HCT116 (cell line): ENCODE measurements around the gene IL12B. TPM values are rescaled to one million over a fixed set of nuclear protein-coding genes. Genes with fewer than 3 reads are reported as not detected.

Experiments
- ATAC-seq: fragments of 200-7000 bp; cut with Tn5 transposase; 2 replicates; pipeline ENCODE4 v1.9.1; 2020; ENCODE audit warnings: mild to moderate bottlenecking, moderate library complexity
- BruUV-seq: library from RNA; stranded (reverse); fragments of 400-500 nt; replicated peaks from 2 replicates; lab custom pipeline; 2021; lab: Mats Ljungman, UMichigan
- CTCF ChIA-PET: fragments of 300-600 bp; sonication (Branson Sonifier 250); formaldehyde crosslinking; loops from one replicate; lab custom pipeline; 2021; ENCODE audit warnings: antibody characterized with exemption; lab: Charles Lee
- POLR2A ChIA-PET: fragments of 300-600, 350-600 bp; sonication (Branson Sonifier 250); formaldehyde crosslinking; loops from one replicate; lab custom pipeline; 2021; ENCODE audit warnings: antibody characterized with exemption; lab: Charles Lee
- RAD21 ChIA-PET, 2 experiments: fragments of 300-600 bp; sonication (Branson Sonifier 250); formaldehyde crosslinking; loops; one replicate each; lab custom pipeline; 2023; ENCODE audit warnings: low total read pairs in 2 of 2; ENCODE audit not compliant: uncharacterized antibody in 2 of 2, unreplicated experiment in 2 of 2, low non-redundant PET in 1 of 2; lab: Charles Lee
- DNase-seq: peaks from one replicate; pipeline ENCODE4 v3.0.0-alpha.2; 2010; ENCODE audit warnings: low read depth, low spot score
- H2AFZ ChIP-seq: fragments of 200-600 bp; shearing (Covaris generic), sonication (generic); 2 replicates; pipeline ENCODE4 v1.6.1; 2017; ENCODE audit warnings: low read depth, mixed run types, mixed read lengths, antibody characterized with exemption, low read length; ENCODE audit not compliant: poor library complexity, severe bottlenecking
- H3K27ac ChIP-seq: 2 replicates; pipeline ENCODE4 v1.5.1; 2012; ENCODE audit warnings: low read depth, low read length
- H3K27me3 ChIP-seq: fragments of 200-600 bp; sonication (generic); 2 replicates; pipeline ENCODE4 v1.6.1; 2016; ENCODE audit warnings: mixed run types, low read length, mixed read lengths; ENCODE audit not compliant: insufficient read depth
- H3K36me3 ChIP-seq, 2 experiments: fragments of 200-500 bp in 1 of 2; fragments of 200-600 bp in 1 of 2; sonication (Bioruptor generic) in 1 of 2; sonication (generic) in 1 of 2; 2 replicates each; pipeline versions ENCODE4 v1.5.1 to v1.6.1; 2014 to 2016; ENCODE audit warnings: low read length in 2 of 2, inconsistent platforms in 1 of 2, mixed read lengths in 1 of 2, mixed run types in 1 of 2; ENCODE audit not compliant: insufficient read depth in 2 of 2, control insufficient read depth in 1 of 2
- H3K4me1 ChIP-seq, 2 experiments: fragments of 200-600 bp in 1 of 2; sonication (generic) in 1 of 2; 2 replicates each; pipeline versions ENCODE4 v1.5.1 to v1.6.1; 2012 to 2017; ENCODE audit warnings: low read length in 2 of 2, inconsistent platforms in 1 of 2, mild to moderate bottlenecking in 1 of 2, mixed read lengths in 1 of 2, mixed run types in 1 of 2, moderate library complexity in 1 of 2; ENCODE audit not compliant: insufficient read depth in 2 of 2, control insufficient read depth in 1 of 2
- H3K4me2 ChIP-seq: fragments of 200-600 bp; sonication (generic); 2 replicates; pipeline ENCODE4 v1.6.1; 2017; ENCODE audit warnings: mixed run types, low read length, mixed read lengths
- H3K4me3 ChIP-seq, 2 experiments: fragments of 200-600 bp in 1 of 2; sonication (generic) in 1 of 2; replicated peaks in 1 of 2; 2 replicates each; pipeline ENCODE4 v1.5.1; 2011 to 2016; ENCODE audit warnings: low read length in 2 of 2, control low read depth in 1 of 2, low read depth in 1 of 2, mild to moderate bottlenecking in 1 of 2, mixed read lengths in 1 of 2, mixed run types in 1 of 2
- H3K79me2 ChIP-seq: fragments of 200-600 bp; sonication (generic); 2 replicates; pipeline ENCODE4 v1.6.1; 2017; ENCODE audit warnings: mild to moderate bottlenecking, mixed run types, low read length, moderate library complexity, mixed read lengths; ENCODE audit not compliant: insufficient read depth
- H3K9ac ChIP-seq: fragments of 200-600 bp; sonication (generic); 2 replicates; pipeline ENCODE4 v1.6.1; 2016; ENCODE audit warnings: low read length, mixed read lengths
- H3K9me2 ChIP-seq: fragments of 200-600 bp; sonication (generic), shearing (Covaris generic); 2 replicates; pipeline ENCODE4 v1.6.1; 2017; ENCODE audit warnings: mixed run types, mild to moderate bottlenecking, moderate library complexity; ENCODE audit not compliant: insufficient read depth
- H3K9me3 ChIP-seq, 2 experiments: fragments of 200-500 bp in 1 of 2; fragments of 200-600 bp in 1 of 2; sonication (Bioruptor generic) in 1 of 2; sonication (generic) in 1 of 2; 2 replicates each; pipeline ENCODE4 v1.6.1; 2014 to 2017; ENCODE audit warnings: low read length in 2 of 2, mixed read lengths in 2 of 2, inconsistent platforms in 1 of 2, low read depth in 1 of 2, mild to moderate bottlenecking in 1 of 2, mixed run types in 1 of 2, moderate library complexity in 1 of 2; ENCODE audit not compliant: control insufficient read depth in 1 of 2, insufficient read depth in 1 of 2
- H4K20me1 ChIP-seq: fragments of 200-600 bp; sonication (generic), shearing (Covaris generic); 2 replicates; pipeline ENCODE4 v1.6.1; 2017; ENCODE audit warnings: mixed run types, mild to moderate bottlenecking, moderate library complexity; ENCODE audit not compliant: insufficient read depth
- EGR1 ChIP-seq: IDR thresholded peaks from 2 replicates; pipeline ENCODE4 v1.6.1; 2012; ENCODE audit warnings: low read depth
- ELF1 ChIP-seq: IDR thresholded peaks from 2 replicates; pipeline ENCODE4 v1.6.1; 2012; ENCODE audit warnings: low read depth, borderline replicate concordance
- EZH2phosphoT487 ChIP-seq: fragments of 200-600 bp; IDR thresholded peaks from 2 replicates; pipeline ENCODE4 v1.6.1; 2018; ENCODE audit warnings: antibody characterized with exemption, borderline replicate concordance
- SIN3A ChIP-seq: IDR thresholded peaks from 2 replicates; pipeline ENCODE4 v1.6.1; 2012; ENCODE audit warnings: low read depth
- YY1 ChIP-seq: IDR thresholded peaks from 2 replicates; pipeline ENCODE4 v1.6.1; 2011; ENCODE audit warnings: low read length, low read depth, moderate library complexity, mild to moderate bottlenecking; ENCODE audit not compliant: insufficient replicate concordance; ENCODE audit errors: extremely low read depth
- ZBTB33 ChIP-seq: IDR thresholded peaks from 2 replicates; pipeline ENCODE4 v1.6.1; 2011; ENCODE audit warnings: mild to moderate bottlenecking, low read length, moderate library complexity; ENCODE audit not compliant: insufficient replicate concordance; ENCODE audit errors: extremely low read depth
- ZFX ChIP-seq: fragments of 450-650 bp; IDR thresholded peaks from 2 replicates; pipeline ENCODE4 v1.6.1; 2017
- intact Hi-C: fragments of 100-400 bp; cut with micrococcal nuclease; formaldehyde crosslinking; loops from 2 replicates; pipeline ENCODE4 v1.10.0; 2022
- total RNA-seq: library from RNA; stranded (reverse); gene quantifications from one replicate; pipeline ENCODE4 v1.2.1, GENCODE V29; 2021; ENCODE audit not compliant: unreplicated experiment
- TF ChIP-seq, protein P1 (sequence below), 3 experiments: fragments of 200-600 bp in 1 of 3; sonication (generic) in 1 of 3; IDR thresholded peaks in 2 of 3; conservative IDR thresholded peaks in 1 of 3; 2 replicates each; pipeline ENCODE4 v1.5.1; 2012 to 2017; ENCODE audit warnings: low read depth in 2 of 3, low read length in 2 of 3, antibody characterized with exemption in 1 of 3, borderline replicate concordance in 1 of 3, control low read depth in 1 of 3, mild to moderate bottlenecking in 1 of 3, mixed read lengths in 1 of 3, mixed run types in 1 of 3, moderate library complexity in 1 of 3; ENCODE audit not compliant: insufficient read depth in 1 of 3

IL12B gene
- total RNA-seq, 1 experiment from 2014 or later, result not detected

- no peaks in the 10 kb centered on the region for H3K36me3 ChIP-seq
- DNase-seq (no peak), ATAC-seq (no peak)
- no peak overlapping the region for H3K4me3 ChIP-seq
- POLR2A ChIA-PET, result no interaction called here
- no TSS peak for BruUV-seq
- intact Hi-C loops, result no loop called here
- H3K4me2 ChIP-seq, result no peak overlapping the region
- no peak overlapping the region for H2AFZ ChIP-seq
- no peak overlapping the region for H3K27ac ChIP-seq
- TF ChIP-seq EGR1 (no peak), ELF1 (no peak), SIN3A (no peak), ZBTB33 (no peak)
- H3K9me2 ChIP-seq, result no peaks in the 10 kb centered on the region
- RAD21 ChIA-PET, result no interaction called here
- no peaks in the 10 kb centered on the region for H3K9me3 ChIP-seq
- H3K9ac ChIP-seq, result no peak overlapping the region
- no peaks in the 10 kb centered on the region for H3K27me3 ChIP-seq
- H3K79me2 ChIP-seq, result no peaks in the 10 kb centered on the region
- no peaks in the 10 kb centered on the region for H4K20me1 ChIP-seq
- peaks cover 10 to 21% of the 10 kb centered on the region in 2 experiments; a peak in 3 of 4 replicates for H3K4me1 ChIP-seq
- CTCF ChIA-PET, result no interaction called here
Observed at GRCh38 chr5:159345336-159345735, 15.0 kb upstream of the IL12B start.

DNA sequence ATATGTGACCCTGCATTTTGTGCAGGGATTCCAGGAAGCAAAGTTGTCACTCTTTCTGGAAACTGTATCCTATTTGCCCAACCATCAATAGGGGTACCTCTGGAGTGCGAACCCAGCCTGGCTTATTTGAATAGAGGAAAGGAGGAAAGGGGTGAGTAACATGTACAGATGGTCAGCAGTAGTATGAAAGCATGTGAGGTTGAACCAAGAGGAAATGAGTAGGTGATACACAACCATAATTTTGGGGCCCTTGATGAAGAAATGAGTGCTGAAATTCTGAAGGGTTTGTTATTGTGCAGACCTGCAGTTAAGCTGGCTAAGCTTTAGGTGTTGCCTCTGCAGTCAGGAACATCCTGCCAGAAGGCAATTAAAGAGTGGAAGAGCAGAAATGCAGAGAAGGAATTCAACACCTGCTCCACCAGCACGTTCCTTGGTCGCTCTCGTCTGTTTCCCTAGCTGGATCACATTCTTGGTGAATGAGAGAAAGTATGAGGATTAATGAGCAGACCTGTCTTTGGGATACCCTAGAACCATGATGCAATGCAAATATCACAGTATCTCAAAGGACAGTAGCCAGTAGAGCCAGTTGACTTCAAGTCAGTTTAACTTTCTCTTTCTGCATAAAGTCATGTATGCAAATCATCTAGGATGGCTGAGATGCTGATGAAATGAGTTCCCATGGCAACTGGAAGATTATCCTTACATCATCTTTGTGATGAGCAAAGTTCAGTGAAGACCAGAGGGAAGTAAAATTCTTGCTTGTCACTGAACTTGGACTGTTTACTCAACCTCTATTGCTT, 13.2 kb upstream of the IL12B start:
- RAD21 ChIA-PET, result no interaction called here
- H4K20me1 ChIP-seq, result no peaks in the 10 kb centered on the region
- H3K27me3 ChIP-seq, result no peaks in the 10 kb centered on the region
- intact Hi-C loops, result no loop called here
- H3K79me2 ChIP-seq, result no peaks in the 10 kb centered on the region
- H2AFZ ChIP-seq, result no peak overlapping the region
- TF ChIP-seq EZH2phosphoT487, result no peak
- no peak for TF ChIP-seq YY1
- TF ChIP-seq, protein P1, sequence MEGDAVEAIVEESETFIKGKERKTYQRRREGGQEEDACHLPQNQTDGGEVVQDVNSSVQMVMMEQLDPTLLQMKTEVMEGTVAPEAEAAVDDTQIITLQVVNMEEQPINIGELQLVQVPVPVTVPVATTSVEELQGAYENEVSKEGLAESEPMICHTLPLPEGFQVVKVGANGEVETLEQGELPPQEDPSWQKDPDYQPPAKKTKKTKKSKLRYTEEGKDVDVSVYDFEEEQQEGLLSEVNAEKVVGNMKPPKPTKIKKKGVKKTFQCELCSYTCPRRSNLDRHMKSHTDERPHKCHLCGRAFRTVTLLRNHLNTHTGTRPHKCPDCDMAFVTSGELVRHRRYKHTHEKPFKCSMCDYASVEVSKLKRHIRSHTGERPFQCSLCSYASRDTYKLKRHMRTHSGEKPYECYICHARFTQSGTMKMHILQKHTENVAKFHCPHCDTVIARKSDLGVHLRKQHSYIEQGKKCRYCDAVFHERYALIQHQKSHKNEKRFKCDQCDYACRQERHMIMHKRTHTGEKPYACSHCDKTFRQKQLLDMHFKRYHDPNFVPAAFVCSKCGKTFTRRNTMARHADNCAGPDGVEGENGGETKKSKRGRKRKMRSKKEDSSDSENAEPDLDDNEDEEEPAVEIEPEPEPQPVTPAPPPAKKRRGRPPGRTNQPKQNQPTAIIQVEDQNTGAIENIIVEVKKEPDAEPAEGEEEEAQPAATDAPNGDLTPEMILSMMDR (IDR thresholded peaks at IDR 0.05 in 2 of 3, conservative IDR thresholded peaks at IDR 0.05 in 1 of 3; ENCODE audit: borderline replicate concordance in 1 of 3, insufficient read depth in 1 of 3, low read depth in 2 of 3, low read length in 2 of 3), result no peak
- TF ChIP-seq SIN3A, result no peak
- TF ChIP-seq ZFX, result no peak
- POLR2A ChIA-PET, result no interaction called here
- no peak overlapping the region for H3K9ac ChIP-seq
- no peak overlapping the region for H3K4me2 ChIP-seq
- no peak overlapping the region for H3K4me3 ChIP-seq
- DNase-seq, result no peak
- no peaks in the 10 kb centered on the region for H3K9me3 ChIP-seq
- H3K27ac ChIP-seq, result no peak overlapping the region
- ATAC-seq, result no peak
- H3K36me3 ChIP-seq, result no peaks in the 10 kb centered on the region
- no peaks in the 10 kb centered on the region for H3K9me2 ChIP-seq
- CTCF ChIA-PET, result no interaction called here
- peaks cover 18 to 33% of the 10 kb centered on the region in 2 experiments for H3K4me1 ChIP-seq
- no TSS peak for BruUV-seq
